ENCODE results near the gene TMEM138. TPM values are rescaled to one million over a fixed set of nuclear protein-coding genes. Genes with fewer than 3 reads are reported as not detected.

TMEM138 gene
- total RNA-seq, 2 donors from 2014 or later: 33.9 to 40.5 TPM

- peak; percentile 30 for ATAC-seq
- intact Hi-C loops (cut with DNase I, micrococcal nuclease): loop anchor here (5.0 to 10.0 kb wide), 3 partner anchors 47 to 130 kb away; partner anchors contain the start of genes DDB1 (in 1 of the 2) and TKFC (in 1 of the 2)
- no peak for DNase-seq
Measured at GRCh38 chr11:61384271-61385242, 22.4 kb downstream of the TMEM138 start.

- ATAC-seq: no peak
- DNase-seq: no peak
- intact Hi-C loops (cut with DNase I, micrococcal nuclease): no loop called here
Measured at GRCh38 chr11:61390161-61390560, 28.0 kb downstream of the TMEM138 start.

GRCh38 chr11:61392981-61393595, 30.9 kb downstream of the TMEM138 start:
- DNase-seq (no peak), ATAC-seq (peak; percentile 42)
- intact Hi-C loops (cut with DNase I, micrococcal nuclease): no loop called here

- peak; percentile 16 for ATAC-seq
- DNase-seq: no peak
- intact Hi-C loops (cut with DNase I, micrococcal nuclease): no loop called here
Measured at GRCh38 chr11:61401173-61401572, 39.0 kb downstream of the TMEM138 start.

GRCh38 chr11:61401573-61401972, 39.4 kb downstream of the TMEM138 start:
- no peak for DNase-seq
- ATAC-seq: no peak
- intact Hi-C loops (cut with DNase I, micrococcal nuclease): no loop called here

GRCh38 chr11:61403658-61404057, 41.5 kb downstream of the TMEM138 start:
- ATAC-seq (no peak), DNase-seq (no peak)
- intact Hi-C loops (cut with DNase I, micrococcal nuclease): no loop called here

GRCh38 chr11:61404103-61404502, 41.9 kb downstream of the TMEM138 start:
- DNase-seq: no peak
- intact Hi-C loops (cut with DNase I, micrococcal nuclease): no loop called here
- ATAC-seq: no peak

- intact Hi-C loops (cut with DNase I, micrococcal nuclease): no loop called here
- no peak for ATAC-seq
- DNase-seq: no peak
Measured at GRCh38 chr11:61404641-61405040, 42.5 kb downstream of the TMEM138 start.

GRCh38 chr11:61406067-61406466, 43.9 kb downstream of the TMEM138 start:
- intact Hi-C loops (cut with DNase I, micrococcal nuclease): no loop called here
- no peak for ATAC-seq
- no peak for DNase-seq

- no peak for ATAC-seq
- no peak for DNase-seq
- intact Hi-C loops (cut with DNase I, micrococcal nuclease): no loop called here
Measured at GRCh38 chr11:61406991-61407728, 45.0 kb downstream of the TMEM138 start.

- intact Hi-C loops (cut with DNase I, micrococcal nuclease): no loop called here
- DNase-seq (no peak), ATAC-seq (no peak)
Measured at GRCh38 chr11:61411589-61411988, 49.4 kb downstream of the TMEM138 start.

GRCh38 chr11:61413496-61413895, 51.3 kb downstream of the TMEM138 start:
- ATAC-seq (no peak), DNase-seq (no peak)
- intact Hi-C loops (cut with DNase I, micrococcal nuclease): no loop called here

GRCh38 chr11:61414547-61414946, 52.4 kb downstream of the TMEM138 start:
- DNase-seq (no peak), ATAC-seq (no peak)
- intact Hi-C loops (cut with DNase I, micrococcal nuclease): no loop called here

- DNase-seq (no peak), ATAC-seq (no peak)
- intact Hi-C loops (cut with DNase I, micrococcal nuclease): no loop called here
Measured at GRCh38 chr11:61415381-61415780, 53.2 kb downstream of the TMEM138 start.

GRCh38 chr11:61416941-61417340, 54.8 kb downstream of the TMEM138 start:
- ATAC-seq (no peak), DNase-seq (no peak)
- intact Hi-C loops (cut with DNase I, micrococcal nuclease): no loop called here

- ATAC-seq: no peak
- no peak for DNase-seq
- intact Hi-C loops (cut with DNase I, micrococcal nuclease): no loop called here
Measured at GRCh38 chr11:61417670-61418069, 55.5 kb downstream of the TMEM138 start.

- ATAC-seq (no peak), DNase-seq (no peak)
- intact Hi-C loops (cut with DNase I, micrococcal nuclease): no loop called here
Measured at GRCh38 chr11:61418136-61418535, 56.0 kb downstream of the TMEM138 start.
